ENCODE measurements around the gene MLANA.

The MLANA gene

GRCh38 chr9:5909976-5910375, 19.3 kb downstream of the MLANA start:
- no peak for DNase-seq

GRCh38 chr9:5910413-5911057, 19.8 kb downstream of the MLANA start:
- DNase-seq, result no peak

- DNase-seq, result no peak
Measured at GRCh38 chr9:5915438-5915837, 24.7 kb downstream of the MLANA start.

DNA sequence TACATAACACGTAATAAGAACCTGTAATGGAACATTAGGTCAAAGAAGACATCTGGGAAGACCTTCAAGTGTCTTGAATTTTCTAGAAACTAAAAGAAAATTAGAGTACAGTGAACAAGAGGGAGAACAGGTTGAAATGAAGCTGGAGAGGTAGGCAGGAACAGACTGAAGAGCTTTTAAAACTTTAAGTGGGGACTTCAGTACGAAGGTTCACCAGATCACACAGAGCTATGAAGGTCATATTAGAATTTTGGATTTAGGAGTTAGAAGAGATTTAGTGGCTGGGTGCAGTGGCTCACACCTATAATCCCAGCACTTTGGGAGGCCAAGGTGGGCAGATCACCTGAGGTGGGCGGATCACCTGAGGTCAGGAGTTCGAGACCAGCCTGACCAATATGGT, 26.6 kb downstream of the MLANA start:
- DNase-seq, result no peak

DNA sequence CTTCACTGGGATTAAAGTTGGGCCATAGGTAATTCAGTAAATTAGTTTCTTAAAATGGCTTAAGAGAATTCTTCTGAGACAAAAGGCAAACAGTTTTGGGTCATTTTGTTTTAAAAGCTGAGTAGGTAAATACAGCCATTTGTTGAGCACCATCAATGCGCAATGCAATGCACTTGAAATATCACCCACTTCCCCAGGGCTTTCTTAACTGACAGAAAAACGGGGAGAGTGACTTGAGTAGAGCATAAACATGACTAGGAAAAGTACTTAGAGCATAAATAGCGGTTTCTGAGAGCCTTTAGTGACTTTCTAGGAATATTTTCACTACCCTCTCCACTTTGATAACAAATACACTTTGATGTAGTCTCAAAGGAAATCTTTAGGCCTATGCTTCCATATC, 27.2 kb downstream of the MLANA start:
- no peak for DNase-seq

- DNase-seq, result no peak
Measured at GRCh38 chr9:5918460-5918859, 27.8 kb downstream of the MLANA start.

DNA sequence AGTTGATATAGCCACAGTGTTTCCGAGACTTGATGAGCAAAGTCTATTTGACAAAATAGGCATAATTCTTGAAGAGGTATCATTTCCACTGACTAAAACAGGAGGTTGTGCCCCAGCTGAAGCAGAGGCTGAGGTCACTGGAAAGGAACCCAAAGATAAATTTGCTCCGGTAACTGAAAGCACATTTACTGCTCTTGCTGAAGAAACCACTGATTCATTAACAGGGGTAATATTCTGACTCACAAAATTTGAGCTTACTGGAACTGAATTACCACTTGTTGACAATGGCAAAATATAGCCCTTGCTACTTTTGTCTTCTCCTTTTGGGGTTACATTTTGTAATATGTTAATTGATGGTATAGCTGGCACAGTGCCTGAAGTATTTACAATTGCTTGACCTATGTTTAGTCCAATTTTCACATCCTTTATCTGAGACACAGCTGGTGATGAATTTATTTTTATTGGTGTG, 30.2 kb downstream of the MLANA start:
- DNase-seq, result no peak

GRCh38 chr9:5922192-5922591, 31.5 kb downstream of the MLANA start:
- DNase-seq, result no peak

- no peak for DNase-seq
Measured at GRCh38 chr9:5931657-5932056, 41.0 kb downstream of the MLANA start.

GRCh38 chr9:5938449-5938848, 47.8 kb downstream of the MLANA start:
- DNase-seq, result no peak

DNA sequence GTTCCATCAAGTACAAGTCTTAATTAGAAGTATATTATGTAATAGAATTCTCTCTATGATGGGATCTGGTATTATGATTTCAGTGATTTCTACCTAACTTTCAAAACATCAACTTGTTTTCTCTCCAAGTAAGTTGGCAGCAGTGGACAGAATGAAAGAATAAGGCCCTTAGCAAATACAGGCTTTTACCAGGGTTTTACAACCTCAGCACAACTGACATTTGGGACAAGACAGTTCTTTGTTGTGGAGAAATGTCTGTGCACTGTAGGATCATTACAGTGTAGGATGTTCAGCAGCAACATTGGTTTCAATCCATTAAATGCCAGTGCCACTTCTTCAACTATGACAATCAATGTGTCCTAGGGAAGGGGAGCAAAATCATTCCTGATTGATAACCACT, 48.8 kb downstream of the MLANA start:
- DNase-seq, result no peak

DNA sequence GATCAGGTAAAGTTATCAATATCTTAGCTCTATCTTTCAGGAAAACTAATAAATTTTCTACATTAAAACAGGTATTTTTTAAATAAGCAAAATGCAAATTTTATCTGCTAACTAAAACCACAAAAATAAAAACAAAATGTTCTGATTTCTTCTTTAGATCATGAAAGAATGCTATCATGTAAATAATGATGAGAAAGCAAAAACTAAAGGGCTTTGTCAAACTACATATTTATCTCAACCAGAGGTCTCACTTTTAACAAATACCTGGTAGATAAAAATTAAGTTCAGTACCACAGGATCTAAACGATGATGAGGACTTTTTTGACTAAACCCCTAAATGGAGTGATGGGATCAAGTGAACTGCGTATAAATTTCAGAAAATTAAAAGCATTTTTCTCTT, 50.5 kb downstream of the MLANA start:
- DNase-seq, result no peak

- DNase-seq, result no peak
Measured at GRCh38 chr9:5945112-5945511, 54.4 kb downstream of the MLANA start.

DNA sequence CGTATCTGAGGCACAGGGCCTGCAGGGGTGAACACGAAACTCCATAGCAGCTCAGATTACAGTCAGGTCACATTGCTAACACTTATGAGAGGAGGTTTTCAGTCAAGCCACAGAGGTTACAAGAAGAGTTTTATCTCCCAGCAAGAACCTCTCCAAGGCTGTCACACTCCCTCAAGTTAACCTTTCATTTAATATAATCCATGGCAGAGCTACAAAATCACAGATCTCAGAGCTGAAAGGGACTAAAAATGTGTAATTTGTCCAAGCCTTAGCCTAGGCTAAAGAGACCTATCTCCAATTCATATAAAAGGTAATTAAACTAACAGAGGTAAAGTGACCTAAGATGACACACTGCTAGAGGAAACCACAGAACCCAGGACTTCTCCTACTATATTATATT, 57.2 kb downstream of the MLANA start:
- DNase-seq, result no peak

DNA sequence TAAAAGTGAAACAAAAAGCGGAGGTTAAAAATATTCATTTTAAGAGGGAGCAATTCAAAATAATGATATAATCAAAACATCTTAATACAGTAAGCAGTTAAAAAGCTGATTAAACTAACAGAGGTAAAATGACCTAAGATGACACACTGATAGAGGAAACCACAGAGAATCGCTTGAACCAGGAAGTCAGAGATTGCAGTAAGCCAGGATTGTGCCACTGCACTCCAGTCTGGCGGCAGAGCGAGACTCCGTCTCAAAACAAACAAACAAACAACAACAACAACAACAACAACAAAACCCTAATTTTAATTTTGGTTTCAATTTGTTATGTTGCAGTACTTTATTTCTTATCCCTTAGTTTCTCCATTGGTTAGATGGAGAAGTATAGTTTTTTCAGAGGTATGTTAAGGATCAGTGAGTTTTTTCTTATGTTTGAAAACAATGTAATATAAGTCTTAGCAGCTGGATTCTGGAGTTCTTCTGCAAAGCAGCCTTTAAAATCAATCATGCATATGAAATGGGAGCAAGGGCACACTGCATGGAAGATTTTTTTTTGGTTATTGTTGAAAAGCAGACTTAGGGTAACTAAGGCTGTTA, 58.5 kb downstream of the MLANA start:
- no peak for DNase-seq

DNA sequence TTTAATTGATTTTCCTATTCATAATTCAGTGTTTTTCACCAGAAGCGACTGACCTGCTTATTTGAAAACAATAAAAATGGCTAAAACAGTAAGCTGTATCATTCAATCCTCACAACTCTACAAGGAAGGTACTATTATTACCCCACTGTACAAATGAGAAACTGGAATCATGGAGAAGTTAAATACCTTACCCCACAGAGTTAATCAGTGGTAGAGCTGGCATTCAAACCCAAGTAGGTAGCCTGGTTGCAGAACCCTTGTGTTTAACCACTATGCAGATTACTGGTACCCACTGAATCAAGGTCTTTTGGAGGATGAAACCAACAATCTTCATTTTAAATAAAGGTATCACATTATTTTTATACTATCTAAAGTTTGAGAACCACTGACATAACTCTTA, 59.6 kb downstream of the MLANA start:
- DNase-seq, result no peak

DNA sequence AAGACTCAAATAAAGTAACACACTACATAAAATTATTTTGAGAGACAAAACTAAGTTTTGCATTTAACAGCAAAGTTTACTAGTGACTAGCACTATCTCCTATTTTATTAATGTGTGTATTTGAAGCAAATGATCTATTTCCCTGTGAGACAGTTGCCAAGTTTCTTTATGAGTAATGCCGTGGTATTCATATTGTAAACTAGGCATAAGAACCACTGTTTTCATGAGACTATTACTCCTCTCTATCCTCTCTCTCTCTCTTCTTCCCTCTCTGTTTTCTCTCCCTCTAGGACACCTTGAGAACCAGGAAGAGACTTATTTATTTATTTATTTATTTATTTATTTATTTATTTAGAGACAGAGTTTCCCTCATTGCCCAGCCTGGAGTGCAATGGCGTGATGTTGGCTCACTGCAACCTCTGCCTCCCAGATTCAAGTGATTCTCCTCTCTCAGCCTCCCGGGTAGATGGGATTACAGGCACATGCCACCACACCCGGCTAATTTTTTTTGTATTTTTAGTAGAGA, 61.1 kb downstream of the MLANA start:
- no peak for DNase-seq

DNA sequence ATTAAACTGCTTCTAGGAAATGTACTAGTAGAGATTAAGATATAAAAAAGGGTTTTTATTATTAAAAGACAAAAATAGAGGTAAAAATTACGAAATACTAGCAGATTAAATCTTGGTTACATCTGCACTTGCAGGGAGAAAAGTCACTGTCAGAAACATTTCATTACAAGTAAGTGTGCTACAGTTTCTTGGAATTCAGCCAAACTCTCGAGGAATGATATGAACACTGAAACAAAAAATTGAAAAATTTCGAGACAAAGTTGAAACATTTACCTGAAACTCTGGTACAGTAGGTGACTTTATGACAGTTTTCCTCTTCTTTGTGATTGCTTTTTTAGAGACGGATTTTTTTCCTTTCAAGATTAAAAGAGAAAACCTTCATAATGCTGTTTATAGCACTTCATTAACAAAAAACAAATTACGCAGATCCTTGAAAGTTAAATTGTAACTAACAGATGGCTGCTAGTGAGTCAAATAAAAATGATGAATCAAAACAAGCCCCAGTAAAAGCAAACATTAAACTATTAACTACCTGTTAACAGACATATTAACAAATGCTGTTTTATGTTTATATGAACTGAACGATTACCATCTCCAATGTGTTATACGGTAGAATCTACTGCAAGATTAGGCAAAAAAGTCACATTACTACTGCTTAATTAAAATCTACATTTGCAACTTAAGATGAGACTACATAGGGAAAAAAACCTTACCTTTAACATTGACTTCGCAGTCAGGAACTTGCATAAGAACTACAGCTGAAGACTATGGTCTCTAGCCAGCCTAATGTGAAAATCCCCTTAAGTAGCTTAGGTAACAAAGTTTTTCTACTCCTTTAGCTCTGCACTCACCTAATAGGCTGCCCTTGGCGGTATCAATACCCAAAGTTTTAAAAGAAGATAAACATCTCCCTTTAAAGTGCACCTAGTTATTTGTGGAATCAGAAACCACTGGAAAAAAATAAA, 63.3 kb downstream of the MLANA start:
- no peak for DNase-seq

DNA sequence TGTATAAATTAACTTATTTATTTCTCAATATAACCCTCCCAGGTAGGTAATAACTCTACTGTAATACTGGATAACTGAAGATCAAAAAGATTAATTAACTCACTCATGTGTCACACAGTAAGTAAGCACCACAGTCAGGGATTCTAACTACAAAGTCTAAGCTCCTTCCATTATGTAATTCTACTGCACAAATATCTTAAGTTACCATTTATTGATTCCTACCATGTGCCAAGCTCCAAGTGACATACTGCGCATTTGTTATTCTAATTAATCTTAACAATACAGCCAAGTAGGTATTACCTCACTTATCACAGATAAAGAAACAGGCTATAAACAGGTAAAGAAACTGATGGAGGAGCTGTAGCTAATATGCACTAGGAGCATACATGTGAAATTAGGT, 66.5 kb downstream of the MLANA start:
- no peak for DNase-seq

DNA sequence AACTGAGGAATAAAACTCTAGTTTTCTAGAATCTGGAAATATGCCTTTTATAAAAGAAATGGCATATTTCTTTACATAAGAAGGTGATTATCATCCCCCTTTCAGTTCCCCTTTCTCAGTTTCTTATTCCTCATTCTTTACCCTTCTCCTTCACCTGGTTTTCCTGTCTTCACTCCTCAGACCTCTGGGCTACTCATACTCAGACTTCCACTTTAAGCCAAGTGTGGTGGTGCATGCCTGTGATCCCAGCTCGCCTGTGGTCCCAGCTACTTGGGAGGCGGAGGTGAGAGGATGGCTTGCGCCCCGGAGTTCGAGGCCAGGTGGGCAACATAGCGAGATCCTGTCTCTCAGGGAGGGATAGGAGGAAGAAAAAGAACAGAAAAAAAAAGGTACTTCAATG, 67.6 kb downstream of the MLANA start:
- no peak for DNase-seq

All from NCI-H510A (cell line).